Erythroblast (primary cell): ENCODE measurements around the gene PCDHGA6.

ENCODE experiments used
- GATA1 ChIP-seq: IDR thresholded peaks from 2 replicates; pipeline ENCODE4 v1.6.1; 2011; ENCODE audit warnings: low read depth, mild to moderate bottlenecking, control low read depth, low read length, moderate library complexity
- POLR2A ChIP-seq: IDR thresholded peaks from 2 replicates; pipeline ENCODE4 v1.6.1; 2011; ENCODE audit warnings: mild to moderate bottlenecking, low read length

GRCh38 chr5:141373673-141374317 lies at the start of gene PCDHGA6:
- no peak for TF ChIP-seq POLR2A
- TF ChIP-seq GATA1: no peak
